ENCODE results near the gene TMEM114.

DNA sequence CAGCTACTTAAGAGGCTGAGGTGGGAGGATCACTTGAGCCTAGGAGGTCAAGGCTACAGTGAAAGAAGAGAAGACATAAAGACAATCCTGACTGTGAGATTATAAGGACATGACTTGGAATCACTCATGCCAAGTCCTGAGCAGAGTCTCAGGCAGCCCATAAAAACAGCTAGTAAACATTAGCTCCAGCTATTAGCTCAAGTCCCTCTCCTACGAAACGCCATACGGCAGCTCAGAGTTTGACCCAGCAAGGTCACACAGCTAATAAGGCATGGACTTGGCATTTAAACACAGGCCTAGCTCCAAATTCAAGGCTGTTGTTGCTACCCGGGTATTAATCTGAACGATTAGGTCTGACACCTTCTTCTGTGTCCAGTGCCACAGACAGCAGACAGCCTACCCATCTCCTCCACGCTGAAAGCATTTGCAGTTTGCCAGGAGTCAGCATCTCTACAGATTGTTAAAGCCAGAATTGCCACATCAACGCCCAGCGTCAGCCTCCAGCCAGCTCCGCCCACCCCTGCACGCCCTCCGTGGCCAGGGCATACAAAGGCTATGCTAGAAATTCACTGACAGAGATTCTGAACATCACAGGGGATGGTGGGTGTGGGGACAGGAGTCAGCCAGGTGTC is 9.9 kb upstream of the TMEM114 start:
- no peak for TF ChIP-seq CTCF (conservative IDR thresholded peaks at IDR 0.05 in 1 of 2, IDR thresholded peaks at IDR 0.05 in 1 of 2; ENCODE audit: low read depth in 1 of 2, low read length in 2 of 2)
- no peak for TF ChIP-seq EZH2 (IDR thresholded peaks at IDR 0.05; ENCODE audit: low read length, missing control alignments)

Data from fibroblast of lung (primary cell).